Endothelial cell of umbilical vein (primary cell): Measurements from ENCODE around the gene SH3GL1. TPM values are rescaled to one million over a fixed set of nuclear protein-coding genes. Genes with fewer than 3 reads are reported as not detected.

Experiments used
- BruUV-seq: library from RNA; stranded (reverse); fragments of 400-500 nt; replicated peaks from 2 replicates; lab custom pipeline; 2021; lab: Mats Ljungman, UMichigan
- CTCF ChIA-PET: fragments of 300-600, 350-600 bp; sonication (Branson Sonifier 250); formaldehyde crosslinking; loops from one replicate; lab custom pipeline; 2021; ENCODE audit warnings: antibody characterized with exemption, inconsistent platforms; lab: Charles Lee
- POLR2A ChIA-PET: fragments of 300-600, 350-600 bp; sonication (Branson Sonifier 250); formaldehyde crosslinking; loops from one replicate; lab custom pipeline; 2021; ENCODE audit warnings: antibody characterized with exemption, inconsistent platforms; lab: Charles Lee
- DNase-seq: peaks from one replicate; pipeline ENCODE4 v3.0.0-alpha.2; 2011; ENCODE audit warnings: low read depth, low spot score
- FAIRE-seq: peaks from 2 replicates; lab custom pipeline; 2011; peaks lifted over from hg19 to GRCh38; lab: Jason Lieb, UNC
- H2AFZ ChIP-seq: 2 replicates; pipeline ENCODE4 v1.6.0; 2012; ENCODE audit warnings: low read depth, low read length, control low read depth, inconsistent platforms
- H3K27ac ChIP-seq: 2 replicates; pipeline ENCODE4 v1.5.1; 2011; ENCODE audit warnings: low read depth, mild to moderate bottlenecking, control low read depth, low read length, moderate library complexity; ENCODE audit not compliant: insufficient read depth
- H3K27me3 ChIP-seq, 2 experiments: 2 replicates each; pipeline versions ENCODE4 v1.6.0 to v1.6.1; 2011; ENCODE audit warnings: low read length in 2 of 2, mixed read lengths in 1 of 2; ENCODE audit not compliant: control insufficient read depth in 2 of 2, insufficient read depth in 2 of 2
- H3K36me3 ChIP-seq, 2 experiments: 2 replicates in 1 of 2; 3 replicates in 1 of 2; pipeline ENCODE4 v1.5.1; 2011; ENCODE audit warnings: low read length in 2 of 2, mild to moderate bottlenecking in 1 of 2, moderate library complexity in 1 of 2; ENCODE audit not compliant: control insufficient read depth in 2 of 2, insufficient read depth in 2 of 2; ENCODE audit errors: extremely low read depth in 1 of 2
- H3K4me1 ChIP-seq: 3 replicates; pipeline ENCODE4 v1.5.1; 2011; ENCODE audit warnings: mild to moderate bottlenecking, low read length; ENCODE audit not compliant: control insufficient read depth, insufficient read depth; ENCODE audit errors: extremely low read depth
- H3K4me2 ChIP-seq: 2 replicates; pipeline ENCODE4 v1.6.1; 2011; ENCODE audit warnings: low read length, control low read depth, mixed read lengths; ENCODE audit not compliant: insufficient read depth
- H3K4me3 ChIP-seq, 3 experiments: fragments of 200-600 bp in 1 of 3; sonication (generic), shearing (Covaris generic) in 1 of 3; replicated peaks in 1 of 3; 2 replicates each; pipeline ENCODE4 v1.5.1; 2011 to 2016; ENCODE audit warnings: control low read depth in 3 of 3, low read length in 3 of 3, mild to moderate bottlenecking in 2 of 3, inconsistent platforms in 1 of 3, low read depth in 1 of 3, moderate library complexity in 1 of 3; ENCODE audit not compliant: insufficient read depth in 1 of 3
- H3K79me2 ChIP-seq: 2 replicates; pipeline ENCODE4 v1.6.0; 2012; ENCODE audit warnings: low read length, inconsistent platforms; ENCODE audit not compliant: control insufficient read depth, insufficient read depth
- H3K9ac ChIP-seq: replicated peaks from 2 replicates; pipeline ENCODE3; 2011; ENCODE audit warnings: low read length, control low read depth; ENCODE audit not compliant: insufficient read depth; ENCODE audit errors: extremely low read depth
- H3K9me1 ChIP-seq: replicated peaks from 3 replicates; pipeline ENCODE4 v1.6.0; 2011; ENCODE audit warnings: mild to moderate bottlenecking, low read length; ENCODE audit not compliant: control insufficient read depth, insufficient read depth; ENCODE audit errors: extremely low read depth
- H3K9me3 ChIP-seq: replicated peaks from 2 replicates; pipeline ENCODE4 v1.5.1; 2012; ENCODE audit warnings: low read length, inconsistent platforms; ENCODE audit not compliant: control insufficient read depth, insufficient read depth
- H4K20me1 ChIP-seq: replicated peaks from 2 replicates; pipeline ENCODE3; 2011; ENCODE audit warnings: mild to moderate bottlenecking, low read length; ENCODE audit not compliant: control insufficient read depth, insufficient read depth; ENCODE audit errors: extremely low read depth
- EZH2 ChIP-seq: IDR thresholded peaks from 2 replicates; pipeline ENCODE4 v1.6.1; 2012; ENCODE audit warnings: borderline replicate concordance, low read depth, mild to moderate bottlenecking, moderate library complexity, low read length, inconsistent platforms; ENCODE audit not compliant: severe bottlenecking
- JUN ChIP-seq: IDR thresholded peaks from 2 replicates; pipeline ENCODE4 v1.6.1; 2011; ENCODE audit warnings: borderline replicate concordance, low read depth; ENCODE audit not compliant: insufficient read length, insufficient read depth
- POLR2A ChIP-seq: IDR thresholded peaks from 2 replicates; pipeline ENCODE4 v1.6.1; 2012; ENCODE audit warnings: low read depth, mild to moderate bottlenecking, control low read depth, low read length
- POLR2AphosphoS5 ChIP-seq: IDR thresholded peaks from 2 replicates; pipeline ENCODE4 v1.6.1; 2012; ENCODE audit warnings: low read depth, mild to moderate bottlenecking, control low read depth, low read length, moderate library complexity; ENCODE audit not compliant: insufficient read depth
- dilution Hi-C: fragments of 300-500 bp; cut with MboI; formaldehyde crosslinking; loops from one replicate; pipeline ENCODE4 v1.15.0; 2019; ENCODE audit warnings: low sequenced_read_pairs; ENCODE audit not compliant: extremely low pct_ligation_motif_present
- intact Hi-C: fragments of 100-400 bp; cut with micrococcal nuclease; formaldehyde crosslinking; loops from one replicate; pipeline ENCODE4 v1.10.0; 2022
- polyA plus RNA-seq, 4 experiments: library from polyadenylated mRNA; depleted of rRNA in 3 of 4; stranded (reverse) in 3 of 4; unstranded in 1 of 4; fragments of >200 nt; gene quantifications; 2 replicates each; pipeline versions ENCODE4 v1.2.1 to v1.2.3, GENCODE V29; 2011 to 2012; ENCODE audit warnings: missing spikeins in 1 of 4
- total RNA-seq: library from RNA; stranded (reverse); gene quantifications from 2 replicates; pipeline ENCODE4 v1.2.3, GENCODE V29; 2021
- TF ChIP-seq, protein P1 (sequence below): IDR thresholded peaks from 2 replicates; pipeline ENCODE4 v1.6.1; 2011; ENCODE audit not compliant: insufficient read depth, insufficient read length
- TF ChIP-seq, protein P2 (sequence below), 2 donors: IDR thresholded peaks; 1 replicate in 1 of 2; 2 replicates in 1 of 2; pipeline ENCODE4 v1.5.1; 2011; ENCODE audit warnings: low read length in 2 of 2, mild to moderate bottlenecking in 2 of 2, moderate library complexity in 2 of 2, control low read depth in 1 of 2, inconsistent platforms in 1 of 2, low read depth in 1 of 2; ENCODE audit not compliant: insufficient read depth in 1 of 2; ENCODE audit errors: extremely low read depth in 1 of 2

Gene SH3GL1
- total and polyA plus RNA-seq, 2 donors (not counting 3 experiments of a cell fraction or from before 2014, with no cell fraction given), result 143 to 145 TPM

DNA sequence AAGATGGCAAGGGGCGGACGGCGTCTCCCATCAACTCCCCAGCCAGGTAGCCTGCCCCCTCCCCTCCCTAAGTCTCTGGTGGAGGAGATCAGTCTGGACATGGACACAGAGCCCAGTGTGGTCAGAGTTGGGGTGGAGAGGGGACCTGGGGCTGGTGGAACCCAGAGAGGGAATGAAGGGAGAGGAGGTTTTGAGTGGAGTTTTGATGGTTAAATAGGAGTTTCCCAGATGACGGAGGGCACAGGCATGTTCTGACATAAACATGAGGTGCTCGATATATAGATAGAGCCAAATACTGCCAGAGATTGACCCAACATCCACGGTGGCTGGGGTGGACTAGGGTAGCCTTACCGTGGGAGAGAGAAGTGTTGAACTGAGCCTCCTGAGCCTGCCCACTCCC, 81.9 kb downstream of the SH3GL1 start:
- CTCF ChIA-PET, result interaction anchor here (1.7 kb wide), 1 partner anchor 9 kb away, joined by 5 read pairs; no protein-coding TSS in a partner anchor
- no peak overlapping the region for H3K4me3 ChIP-seq
- no peak overlapping the region for H3K27ac ChIP-seq
- H3K9ac ChIP-seq, result no peak overlapping the region
- POLR2A ChIA-PET, result no interaction called here
- H3K9me1 ChIP-seq, result no peaks in the 10 kb centered on the region
- H3K36me3 ChIP-seq, result peaks cover 0 to 4% of the 10 kb centered on the region in 2 experiments
- no peaks in the 10 kb centered on the region for H3K79me2 ChIP-seq
- DNase-seq, result no peak
- no peak for TF ChIP-seq EZH2
- TF ChIP-seq POLR2A, result no peak
- TF ChIP-seq JUN, result no peak
- TF ChIP-seq POLR2AphosphoS5, result no peak
- TF ChIP-seq, protein P1, sequence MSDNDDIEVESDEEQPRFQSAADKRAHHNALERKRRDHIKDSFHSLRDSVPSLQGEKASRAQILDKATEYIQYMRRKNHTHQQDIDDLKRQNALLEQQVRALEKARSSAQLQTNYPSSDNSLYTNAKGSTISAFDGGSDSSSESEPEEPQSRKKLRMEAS, result no peak
- TF ChIP-seq, protein P2, sequence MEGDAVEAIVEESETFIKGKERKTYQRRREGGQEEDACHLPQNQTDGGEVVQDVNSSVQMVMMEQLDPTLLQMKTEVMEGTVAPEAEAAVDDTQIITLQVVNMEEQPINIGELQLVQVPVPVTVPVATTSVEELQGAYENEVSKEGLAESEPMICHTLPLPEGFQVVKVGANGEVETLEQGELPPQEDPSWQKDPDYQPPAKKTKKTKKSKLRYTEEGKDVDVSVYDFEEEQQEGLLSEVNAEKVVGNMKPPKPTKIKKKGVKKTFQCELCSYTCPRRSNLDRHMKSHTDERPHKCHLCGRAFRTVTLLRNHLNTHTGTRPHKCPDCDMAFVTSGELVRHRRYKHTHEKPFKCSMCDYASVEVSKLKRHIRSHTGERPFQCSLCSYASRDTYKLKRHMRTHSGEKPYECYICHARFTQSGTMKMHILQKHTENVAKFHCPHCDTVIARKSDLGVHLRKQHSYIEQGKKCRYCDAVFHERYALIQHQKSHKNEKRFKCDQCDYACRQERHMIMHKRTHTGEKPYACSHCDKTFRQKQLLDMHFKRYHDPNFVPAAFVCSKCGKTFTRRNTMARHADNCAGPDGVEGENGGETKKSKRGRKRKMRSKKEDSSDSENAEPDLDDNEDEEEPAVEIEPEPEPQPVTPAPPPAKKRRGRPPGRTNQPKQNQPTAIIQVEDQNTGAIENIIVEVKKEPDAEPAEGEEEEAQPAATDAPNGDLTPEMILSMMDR (IDR thresholded peaks at IDR 0.05; ENCODE audit: extremely low read depth in 1 of 2, insufficient read depth in 1 of 2, low read depth in 1 of 2, low read length in 2 of 2), result no peak
- FAIRE-seq, result no peak
- no peaks in the 10 kb centered on the region for H3K9me3 ChIP-seq
- intact Hi-C loops (loop anchor here (10.0 kb wide), 1 partner anchor 856 kb away; no protein-coding TSS in a partner anchor), dilution Hi-C loops (no loop called here)
- H3K27me3 ChIP-seq, result no peaks in the 10 kb centered on the region
- no peaks in the 10 kb centered on the region for H4K20me1 ChIP-seq
- no peak overlapping the region for H2AFZ ChIP-seq
- no peak overlapping the region for H3K4me2 ChIP-seq
- BruUV-seq, result no TSS peak
- no peaks in the 10 kb centered on the region for H3K4me1 ChIP-seq
